HG03108 (cell line): ENCODE measurements around the gene PLEKHM3.
"Not testable (repeated sequence)": the region's sequence is repeated elsewhere in the genome, so short reads cannot be mapped to it uniquely, and the experiment has no call there.

Experiments
- ATAC-seq: cut with Tn5 transposase; IDR thresholded peaks from one replicate; pipeline ENCODE4 v1.9.1; 2021; ENCODE audit warnings: moderate library complexity; ENCODE audit not compliant: unreplicated experiment

PLEKHM3 gene

DNA sequence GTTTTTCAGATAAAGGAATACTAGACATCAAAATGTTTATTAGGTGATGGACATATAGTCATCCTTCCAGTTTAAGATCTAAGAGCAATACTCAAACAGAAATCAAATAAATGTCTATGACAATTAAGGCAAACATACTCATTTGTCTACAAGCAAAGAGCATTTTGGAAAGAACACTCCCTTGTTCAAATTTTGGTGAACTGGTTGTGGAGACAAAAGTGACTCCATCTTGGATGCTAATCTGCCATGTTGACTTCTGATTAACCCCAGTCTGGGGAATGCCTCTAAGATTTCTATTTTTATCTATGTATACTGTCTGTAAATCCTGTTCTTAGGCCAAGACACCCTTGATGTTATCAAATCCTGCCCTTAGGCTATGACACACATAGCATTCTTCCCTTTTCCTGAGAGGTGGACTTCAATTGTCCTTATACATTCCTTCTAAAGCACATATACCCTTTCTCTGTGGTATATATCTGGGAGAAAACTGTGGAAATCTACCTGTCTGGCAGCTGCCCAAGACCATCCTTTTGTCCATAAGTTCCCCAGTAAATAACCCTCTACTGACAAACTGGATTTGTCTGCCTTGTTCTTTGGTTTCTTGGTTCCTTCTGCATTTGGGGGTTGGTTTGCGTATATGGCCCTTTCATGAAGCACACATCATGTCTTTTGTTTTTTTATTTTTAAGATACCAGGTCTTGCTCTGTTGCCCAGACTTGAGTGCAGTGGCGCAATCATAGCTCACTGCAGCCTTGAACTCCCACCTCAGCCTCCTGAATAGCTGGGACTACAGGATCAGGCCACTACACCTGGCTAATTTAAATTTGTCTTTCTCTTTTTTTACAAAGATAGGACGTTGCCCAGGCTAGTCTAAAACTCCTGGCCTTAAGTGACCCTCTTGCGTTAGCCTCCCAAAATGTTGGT is 12.5 kb upstream of the PLEKHM3 start:
- ATAC-seq = no peak

DNA sequence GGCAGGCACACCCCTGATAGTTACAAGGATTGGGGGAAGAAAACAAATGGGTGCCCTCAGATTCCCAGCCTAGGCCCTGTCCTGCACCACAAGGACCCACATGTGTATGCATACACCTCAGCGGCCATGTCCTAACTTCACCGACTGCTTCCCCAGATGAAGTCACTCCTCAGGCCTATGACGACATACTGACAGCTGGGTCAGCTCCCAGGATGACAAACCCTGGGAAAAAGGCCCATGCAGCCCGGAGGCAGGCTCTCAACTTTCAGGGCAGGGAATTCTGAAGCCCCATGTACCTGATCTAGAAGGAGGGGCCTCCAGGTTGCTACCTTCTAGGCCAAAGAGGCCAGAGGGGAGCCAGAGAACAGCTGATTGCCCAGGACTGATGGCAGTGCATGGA is 11.0 kb upstream of the PLEKHM3 start:
- ATAC-seq = no peak

DNA sequence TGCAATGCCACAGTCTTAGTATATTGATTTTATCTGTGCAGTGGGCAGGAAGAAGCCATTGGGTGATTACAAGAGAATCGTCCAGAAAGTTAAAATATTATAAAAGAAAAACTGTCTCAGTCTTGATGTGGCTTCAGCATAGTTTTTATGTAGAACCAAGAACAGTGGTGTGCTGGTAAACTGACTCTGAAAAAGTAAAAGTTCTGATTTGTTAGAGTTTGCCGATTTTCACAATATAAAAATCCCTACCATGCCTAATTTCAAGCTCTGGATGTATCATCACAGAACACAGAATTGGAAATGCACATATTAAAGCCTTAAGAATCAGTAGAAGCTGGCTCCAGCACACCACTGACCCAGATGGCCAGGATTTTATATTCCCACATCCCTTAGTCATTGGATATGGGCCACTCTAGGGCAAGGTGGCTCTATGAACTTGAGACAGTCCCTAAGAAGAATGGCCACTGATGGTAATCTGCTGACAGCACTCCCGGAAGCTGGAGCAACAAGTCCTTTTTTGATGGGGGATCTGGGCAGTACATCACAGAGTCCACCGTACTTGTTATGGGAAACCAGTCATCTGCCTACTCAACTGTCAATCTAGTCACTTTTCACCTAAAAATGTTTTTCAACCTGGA is 9.3 kb upstream of the PLEKHM3 start:
- ATAC-seq = no peak

DNA sequence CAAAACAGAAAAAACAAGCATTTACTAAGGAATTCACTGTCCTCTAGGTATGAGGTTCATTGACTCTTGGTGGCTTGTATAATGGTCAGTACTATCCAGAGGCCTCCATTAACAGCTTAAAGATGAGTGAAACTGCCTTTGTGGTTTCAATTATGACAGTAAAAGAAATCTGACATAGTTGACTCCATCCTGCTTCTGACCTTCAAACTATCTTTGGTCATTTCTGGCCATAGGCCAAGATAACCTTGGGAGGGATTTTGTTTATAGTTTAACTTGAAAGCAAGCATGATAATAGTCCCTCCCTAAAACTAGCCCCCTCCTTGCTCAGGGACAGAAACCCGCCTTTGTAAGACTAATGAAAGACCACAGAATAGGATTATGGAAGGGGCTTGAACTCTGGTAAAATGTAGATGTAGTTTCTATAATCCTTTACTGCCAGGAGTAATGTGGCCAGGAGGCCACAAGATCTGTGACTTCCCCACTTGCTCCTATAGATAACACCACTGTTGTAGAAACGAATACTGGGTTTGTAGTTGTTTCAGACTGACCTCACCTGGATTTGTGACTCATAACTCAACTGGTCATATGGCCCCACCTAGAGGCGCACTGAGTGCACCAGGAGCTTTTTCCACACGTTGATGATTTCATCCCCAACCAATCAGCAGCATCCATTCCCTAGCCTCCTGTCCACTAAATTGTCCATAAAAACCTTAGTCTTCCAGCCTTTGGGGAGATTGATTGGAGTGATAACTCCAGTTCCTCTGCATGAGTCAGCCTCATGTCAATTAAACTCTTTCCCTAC is 8.6 kb upstream of the PLEKHM3 start:
- ATAC-seq = peak; percentile 85

DNA sequence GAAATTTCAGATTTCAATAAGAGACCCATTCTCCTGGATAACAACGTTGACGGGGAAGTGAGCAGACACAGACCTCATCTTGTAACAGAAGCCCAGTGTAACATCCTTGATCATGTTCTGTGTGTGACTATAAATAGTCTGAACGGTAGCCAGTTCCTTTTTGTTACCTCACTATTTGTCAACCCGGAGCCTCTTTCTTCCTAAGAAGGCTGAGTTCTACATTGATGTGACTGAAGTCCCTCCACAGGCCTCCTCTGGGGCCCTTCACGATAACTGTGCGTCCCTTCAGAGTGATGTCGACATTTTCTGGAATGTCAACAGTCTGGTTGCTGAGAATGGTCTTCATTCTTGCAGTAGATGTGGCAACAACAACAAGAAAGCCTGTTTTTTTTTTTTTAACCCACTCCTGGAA is 6.3 kb upstream of the PLEKHM3 start:
- no peak for ATAC-seq

DNA sequence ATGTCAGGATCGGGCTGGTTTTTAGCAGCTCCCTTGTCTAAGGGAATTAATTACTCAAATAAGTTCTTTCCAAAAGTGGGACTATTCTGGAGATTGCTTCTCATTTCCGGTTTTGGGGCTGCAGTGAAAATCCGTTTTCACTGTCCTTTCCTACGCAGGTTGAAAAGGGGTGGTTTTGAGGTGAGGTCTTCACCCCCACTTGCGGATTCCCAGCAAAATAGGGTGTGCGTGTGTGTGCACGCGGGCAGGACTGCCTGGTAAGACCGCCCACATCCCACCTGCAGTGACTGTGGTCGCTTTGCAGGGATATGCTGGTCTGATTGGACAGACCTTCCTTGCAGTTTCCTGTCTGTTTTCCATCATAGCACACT is 472 bp upstream of the PLEKHM3 start:
- ATAC-seq = peak; percentile 9

DNA sequence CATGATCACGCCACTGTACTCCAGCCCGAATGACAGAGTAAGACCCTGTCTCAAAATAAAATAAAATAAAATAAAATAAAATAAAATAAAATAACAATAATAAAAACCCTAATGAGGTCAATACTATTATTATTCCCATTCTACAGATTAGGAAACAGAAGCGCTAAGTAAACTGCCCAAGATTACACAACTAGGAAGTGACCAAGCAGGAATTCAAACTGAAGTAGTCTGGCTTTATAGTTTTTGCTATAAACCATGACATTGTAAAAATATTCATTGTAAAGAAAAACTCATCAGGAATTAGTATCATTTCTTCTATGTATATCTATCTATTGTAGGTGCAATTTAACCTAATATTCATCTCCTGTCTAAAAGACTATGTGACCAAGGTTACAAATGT is 1.2 kb downstream of the PLEKHM3 start:
- no peak for ATAC-seq

DNA sequence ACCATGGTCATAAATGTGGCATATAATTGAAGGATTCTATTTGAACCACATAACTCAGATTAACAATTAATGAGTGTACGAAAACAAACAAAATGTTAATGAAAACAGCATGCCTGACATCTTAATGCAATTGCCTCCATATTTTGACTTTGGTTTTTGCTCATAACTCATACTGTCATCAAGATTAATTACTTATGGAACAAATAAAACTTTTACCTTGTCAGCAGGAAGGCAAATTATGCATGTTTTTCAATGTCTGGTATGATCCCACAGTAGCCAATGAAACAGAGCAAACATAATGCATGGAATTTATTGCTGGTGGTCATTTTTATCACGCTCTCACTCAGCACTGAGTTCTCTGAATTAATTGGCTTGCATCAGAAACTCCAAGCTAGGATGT is 5.1 kb downstream of the PLEKHM3 start:
- no peak for ATAC-seq

DNA sequence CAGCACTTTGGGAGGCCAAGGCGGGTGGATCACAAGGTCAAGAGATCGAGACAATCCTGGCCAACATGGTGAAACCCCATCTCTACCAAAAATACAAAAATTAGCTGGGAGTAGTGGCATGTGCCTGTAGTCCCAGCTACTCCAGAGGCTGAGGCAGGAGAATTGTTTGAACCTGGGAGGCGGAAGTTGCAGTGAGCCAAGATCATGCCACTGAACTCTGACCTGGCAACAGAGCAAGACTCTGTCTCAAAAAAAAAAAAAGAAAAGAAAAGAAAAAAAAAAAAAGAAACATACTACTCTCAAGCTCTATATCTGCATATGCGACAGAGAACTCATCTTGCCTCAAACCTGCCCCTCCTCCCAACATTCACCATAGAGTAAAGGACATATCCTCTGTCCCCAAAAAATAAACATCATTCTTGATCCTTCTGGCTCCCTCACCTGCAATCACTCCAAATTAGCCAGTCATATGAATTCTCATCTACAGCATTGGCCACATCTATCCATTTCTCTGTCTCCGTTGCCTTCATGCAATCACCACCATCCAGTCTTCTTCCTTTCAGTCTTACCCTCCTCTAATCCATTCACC is 7.1 kb downstream of the PLEKHM3 start:
- ATAC-seq = not testable (repeated sequence)

DNA sequence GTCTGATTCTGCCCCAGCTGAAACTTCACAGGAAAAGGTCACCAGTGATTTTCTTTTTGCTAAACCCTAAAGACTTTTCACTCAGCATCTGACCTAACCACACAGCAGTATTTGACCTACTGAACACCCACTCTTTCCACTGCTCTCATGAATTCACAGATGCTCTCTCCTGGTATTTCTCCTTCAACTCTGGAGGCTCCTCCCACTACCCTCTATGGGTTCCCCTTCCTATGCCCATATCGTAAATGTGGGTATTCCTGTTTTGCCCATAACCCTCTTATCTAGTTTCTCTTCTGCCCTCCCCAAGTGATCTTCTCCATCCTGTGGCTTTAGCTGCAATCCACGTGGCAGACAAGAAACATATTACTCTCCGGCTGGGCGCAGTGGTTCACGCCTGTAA is 7.6 kb downstream of the PLEKHM3 start:
- ATAC-seq = no peak

DNA sequence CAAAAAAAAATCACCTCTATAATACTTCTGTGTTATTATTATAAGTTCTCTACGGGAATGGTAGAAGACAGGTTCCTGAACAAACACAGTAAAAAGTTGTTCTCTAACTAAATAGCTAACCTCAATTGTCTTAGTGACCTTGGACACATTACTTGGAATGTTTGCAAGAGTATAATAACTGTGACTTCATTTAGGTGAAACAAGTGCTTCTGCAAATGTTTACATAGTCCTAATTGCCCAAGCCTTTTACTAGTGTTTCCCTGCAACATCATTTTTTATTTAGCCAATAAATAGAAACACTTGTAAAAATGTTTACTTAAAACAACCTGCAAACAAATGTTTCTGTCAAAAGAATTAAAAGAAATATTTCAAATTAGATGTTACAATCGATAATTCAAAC is 9.9 kb downstream of the PLEKHM3 start:
- ATAC-seq = no peak

DNA sequence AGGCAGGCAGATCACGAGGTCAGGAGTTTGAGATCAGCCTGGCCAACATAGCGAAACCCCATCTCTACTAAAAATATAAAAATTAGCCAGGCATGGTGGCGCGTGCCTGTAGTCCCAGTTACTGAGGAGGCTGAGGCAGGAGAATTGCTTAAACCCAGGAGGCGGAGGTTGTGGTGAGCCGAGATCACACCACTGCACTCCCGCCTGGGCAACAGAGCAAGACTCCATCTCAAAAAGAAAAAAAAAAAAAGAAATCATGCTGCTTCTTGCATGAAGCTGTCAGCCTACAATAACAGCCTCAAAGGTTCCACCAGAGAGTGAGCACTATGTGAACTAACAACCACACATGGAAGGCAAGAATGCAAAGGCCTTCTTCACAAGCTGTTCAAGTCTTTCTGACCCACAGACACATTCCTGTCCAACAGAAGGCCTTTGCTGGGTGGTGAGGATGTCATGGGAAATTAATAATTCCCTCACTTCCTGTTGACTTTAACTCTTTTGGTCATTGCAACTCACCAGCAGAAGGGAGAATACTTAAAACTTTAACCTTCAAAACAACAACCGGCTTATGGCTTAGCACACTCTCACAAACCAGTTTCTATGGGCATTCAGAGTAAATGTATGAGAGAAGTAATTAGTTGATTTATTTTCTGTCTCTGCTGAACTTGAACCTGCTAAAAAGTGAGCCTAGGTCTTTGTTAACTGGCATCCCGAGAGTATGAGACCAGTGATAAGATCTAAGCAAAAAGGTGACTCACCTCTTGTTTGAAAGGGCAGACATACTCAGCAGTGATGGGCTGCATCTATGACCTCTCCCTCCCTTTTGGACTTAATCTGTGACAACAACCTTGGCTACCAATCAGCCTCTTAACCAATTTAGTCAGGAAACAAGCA is 11.8 kb downstream of the PLEKHM3 start:
- ATAC-seq = no peak

DNA sequence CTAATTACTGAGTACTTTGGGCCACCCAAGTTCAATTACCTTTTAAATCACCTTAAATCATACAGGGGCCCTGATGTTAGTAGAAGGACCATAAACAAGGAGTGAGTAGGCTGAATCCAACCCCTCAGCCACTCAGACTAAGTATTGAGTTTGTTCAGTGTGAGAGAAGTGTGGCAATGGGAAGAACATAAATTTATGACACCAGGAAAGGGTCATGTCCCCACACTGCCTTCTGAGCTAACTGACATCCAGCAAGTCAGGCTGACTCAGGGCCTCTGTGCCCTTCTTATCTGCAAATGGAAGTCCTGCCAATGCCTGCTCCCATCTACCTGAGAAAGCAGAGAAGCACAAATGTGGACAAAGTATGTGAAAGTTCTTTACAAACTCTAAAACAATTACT is 12.9 kb downstream of the PLEKHM3 start:
- no peak for ATAC-seq

DNA sequence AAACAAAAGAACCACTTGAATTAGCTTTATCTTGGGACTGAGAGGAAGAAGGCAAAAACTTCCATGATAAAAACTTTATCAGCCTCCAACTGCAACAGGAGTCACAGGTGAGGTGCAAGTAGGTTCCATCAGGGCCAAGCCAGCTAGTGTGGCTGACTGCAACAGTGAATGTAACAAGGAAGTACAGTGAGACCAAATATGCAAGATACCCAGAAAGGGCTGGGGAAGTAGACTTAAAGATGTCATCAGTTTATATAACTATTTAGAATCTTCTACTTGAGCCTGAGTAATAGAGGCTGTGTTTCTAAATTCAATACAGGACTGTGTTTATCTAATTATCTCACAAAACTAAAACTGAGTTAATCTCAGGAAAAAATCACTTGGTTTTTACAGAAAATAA is 14.8 kb downstream of the PLEKHM3 start:
- no peak for ATAC-seq

DNA sequence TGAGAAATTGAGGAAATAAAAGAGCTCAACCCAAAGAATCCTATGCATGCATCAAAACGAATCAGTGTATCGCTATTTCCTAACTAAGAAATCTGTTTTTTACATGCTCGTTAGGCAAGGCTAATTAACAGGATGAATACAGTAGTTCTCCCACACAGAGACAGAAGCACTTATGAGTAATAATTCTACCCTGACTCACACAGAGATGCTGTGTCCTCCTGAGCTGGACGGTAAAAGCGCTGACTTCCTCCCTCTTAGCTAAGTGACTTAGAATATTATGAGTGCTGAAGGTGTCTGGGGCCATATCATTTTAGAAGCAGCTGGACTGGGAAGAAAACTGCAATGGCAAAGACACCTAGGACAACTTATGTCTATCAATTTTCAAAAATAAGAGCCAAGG is 18.5 kb downstream of the PLEKHM3 start:
- no peak for ATAC-seq

DNA sequence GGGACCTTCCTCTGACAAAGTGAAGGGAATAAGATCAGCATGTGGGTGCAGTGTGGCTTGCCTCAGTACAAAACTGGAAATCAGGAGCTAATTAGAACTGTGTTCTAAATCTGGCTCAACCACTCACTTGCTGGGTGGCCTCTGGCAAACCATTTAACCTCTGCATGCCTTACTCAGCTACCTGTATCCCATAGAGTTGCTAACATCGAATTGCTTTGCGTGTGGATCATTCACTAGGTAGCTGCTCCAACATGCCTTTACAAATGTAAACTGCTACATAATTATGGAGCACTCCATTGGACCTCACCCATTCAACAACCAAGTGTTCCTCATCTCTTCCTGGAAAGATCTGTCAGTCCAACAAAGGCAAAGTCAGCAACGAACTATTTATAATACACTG is 19.0 kb downstream of the PLEKHM3 start:
- no peak for ATAC-seq

DNA sequence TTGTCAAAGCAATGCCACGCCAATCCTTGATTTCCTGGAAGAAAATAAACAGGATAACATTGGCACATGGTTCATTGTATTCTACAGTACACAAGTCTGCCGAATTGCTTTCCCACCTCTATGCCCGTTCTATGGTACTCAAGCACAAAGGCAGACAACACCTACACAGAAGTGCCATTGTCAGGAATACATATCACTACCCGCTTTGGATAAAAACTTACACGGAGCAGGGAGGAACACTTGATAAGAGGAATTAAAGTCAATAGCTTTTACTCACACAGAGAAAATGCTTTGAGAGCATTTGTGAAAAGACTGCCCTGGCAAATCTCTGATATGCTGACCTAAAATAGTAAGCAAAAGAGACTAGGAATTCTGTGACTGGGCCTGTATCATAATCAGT is 23.4 kb downstream of the PLEKHM3 start:
- ATAC-seq = no peak

DNA sequence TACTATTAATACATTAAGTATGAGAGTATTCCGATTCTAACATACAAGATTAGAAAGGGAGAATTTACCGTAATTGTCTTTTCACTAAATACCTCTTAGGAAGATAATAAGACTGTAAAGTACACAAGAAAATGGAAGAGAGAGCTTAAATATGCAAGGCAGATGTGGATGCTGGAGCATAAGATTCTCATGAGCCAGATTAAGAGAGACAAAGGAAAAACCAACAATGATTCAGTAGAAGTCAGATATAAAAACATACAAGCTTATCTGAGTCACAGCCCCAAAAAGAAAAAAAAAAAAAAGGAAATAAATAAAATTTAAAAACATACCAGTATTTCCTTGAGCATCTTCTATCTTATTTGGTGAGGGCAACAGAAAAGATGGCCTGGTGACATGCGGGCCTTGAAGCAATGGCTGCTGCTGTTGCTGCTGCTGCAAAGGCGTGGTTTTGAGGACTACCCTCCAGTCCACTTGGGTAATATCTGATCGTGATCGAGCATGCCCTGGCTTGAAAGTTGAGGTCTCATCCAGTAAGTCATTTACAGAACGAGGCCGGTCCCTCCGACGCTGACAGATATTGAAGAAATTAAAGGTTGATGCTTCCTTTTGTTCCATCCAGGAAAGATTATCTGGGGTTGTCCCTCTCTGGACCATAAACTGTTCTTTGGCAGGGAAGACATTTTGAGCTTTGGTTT is 24.5 kb downstream of the PLEKHM3 start:
- no peak for ATAC-seq

DNA sequence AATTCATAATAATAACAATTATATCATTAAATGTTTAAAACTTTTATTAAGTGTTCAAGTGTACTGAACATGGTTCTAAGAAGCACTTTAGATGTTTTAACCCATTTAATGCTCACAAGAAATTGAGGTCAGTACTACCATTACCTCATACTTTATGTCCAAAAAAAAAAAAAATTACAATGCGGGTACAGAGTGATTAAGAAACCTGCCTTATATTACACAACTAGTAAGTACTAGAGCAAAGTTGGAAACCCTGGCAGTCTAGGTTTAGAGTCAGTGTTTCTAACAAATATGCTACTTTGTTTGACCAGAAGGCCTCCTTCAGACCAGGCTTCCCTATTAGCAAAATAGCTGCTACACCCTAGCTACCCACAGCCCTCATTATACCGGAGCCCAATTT is 28.5 kb downstream of the PLEKHM3 start:
- no peak for ATAC-seq

DNA sequence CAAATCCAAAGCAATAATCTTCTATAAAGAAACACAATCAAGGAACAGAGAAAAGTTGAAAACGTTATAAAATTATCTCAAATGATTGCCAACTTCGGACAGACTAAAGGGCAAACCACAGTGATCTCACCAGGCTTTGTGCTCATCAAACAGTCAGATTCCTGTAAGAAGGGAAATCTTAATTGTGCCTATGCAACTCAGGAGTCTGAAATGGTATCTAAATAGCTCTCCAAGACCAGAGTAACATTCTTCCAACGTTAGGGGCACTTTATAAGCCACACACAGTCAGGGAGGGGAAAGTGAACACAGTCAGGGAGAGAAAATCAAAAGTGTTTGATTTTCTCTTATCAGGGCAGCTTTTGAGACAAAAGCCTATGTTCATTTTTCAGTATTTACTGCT is 29.4 kb downstream of the PLEKHM3 start:
- no peak for ATAC-seq
